Thoracic aorta (tissue), 2 donors: Measurements from ENCODE around the gene NIPBL. TPM values are rescaled to one million over a fixed set of nuclear protein-coding genes. Genes with fewer than 3 reads are reported as not detected.
"Not testable (repeated sequence)": the region's sequence is repeated elsewhere in the genome, so short reads cannot be mapped to it uniquely, and the experiment has no call there.

ENCODE experiments used
- ATAC-seq: fragments of 150-250 bp; one replicate; pipeline ENCODE4 v1.8.0; 2017; ENCODE audit warnings: low read depth; ENCODE audit not compliant: insufficient number of reproducible peaks, low FRiP score
- DNase-seq: peaks from one replicate; pipeline ENCODE4 v3.0.0-alpha.2; 2020; ENCODE audit warnings: low spot score
- H3K27ac ChIP-seq, 2 donors: fragments of 200-600 bp; sonication (generic); 1 replicate in 1 of 2; 2 replicates in 1 of 2; pipeline ENCODE4 v1.5.1; 2016; ENCODE audit warnings: mild to moderate bottlenecking in 2 of 2, moderate library complexity in 2 of 2
- H3K27me3 ChIP-seq: fragments of 200-600 bp; sonication (generic); replicated peaks from 2 replicates; pipeline ENCODE4 v1.6.0; 2016; ENCODE audit warnings: mild to moderate bottlenecking; ENCODE audit not compliant: insufficient read depth
- H3K36me3 ChIP-seq: fragments of 200-600 bp; sonication (generic); one replicate; pipeline ENCODE4 v1.5.1; 2016
- H3K4me1 ChIP-seq, 2 donors: fragments of 200-600 bp; sonication (generic); 1 replicate in 1 of 2; 2 replicates in 1 of 2; pipeline versions ENCODE4 v1.5.1 to v1.6.0; 2016; ENCODE audit warnings: low read depth in 2 of 2, mild to moderate bottlenecking in 1 of 2; ENCODE audit not compliant: control insufficient read depth in 1 of 2
- H3K4me3 ChIP-seq: fragments of 200-600 bp; sonication (generic); 2 replicates; pipeline ENCODE4 v1.5.1; 2016; ENCODE audit warnings: mild to moderate bottlenecking
- H3K9me3 ChIP-seq: fragments of 200-600 bp; sonication (generic); 2 replicates; pipeline ENCODE4 v1.5.1; 2016
- CTCF ChIP-seq: fragments of 200-600 bp; sonication (generic); IDR thresholded peaks from one replicate; pipeline ENCODE4 v1.5.1; 2019; ENCODE audit warnings: antibody characterized with exemption
- total RNA-seq, 2 donors: library from RNA; depleted of rRNA; stranded (reverse); fragments of >200 nt; gene quantifications; one replicate each; pipeline versions ENCODE4 v1.1.0 to v1.2.3, GENCODE V29; 2016

Gene NIPBL
- total RNA-seq, 2 donors from 2014 or later: 38.6 to 50.8 TPM

DNA sequence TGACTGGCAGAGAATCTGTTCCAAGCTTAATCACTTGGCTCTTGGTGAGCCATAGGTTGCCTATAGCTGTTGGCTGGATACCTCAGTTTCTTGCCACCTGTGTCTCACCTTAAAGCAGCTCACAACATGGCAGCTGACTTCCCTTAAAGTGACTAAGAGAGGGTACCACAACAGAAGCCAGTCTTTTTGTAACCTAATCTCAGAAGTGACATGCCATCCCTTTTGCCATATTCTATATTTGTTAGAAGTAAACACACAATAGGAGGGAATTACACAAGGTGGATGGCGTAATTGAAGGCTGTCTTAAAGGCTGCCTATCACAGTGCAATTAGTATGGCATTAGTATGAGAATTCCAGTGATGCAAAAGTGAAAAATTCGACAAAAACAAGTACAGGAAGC lies 28.1 kb downstream of the NIPBL start:
- TF ChIP-seq CTCF: no peak
- Histone ChIP-seq H3K4me3 (no peak overlapping the region), H3K4me1 (peaks cover 31 to 35% of the 10 kb centered on the region in 2 donors), H3K36me3 (no peaks in the 10 kb centered on the region), H3K9me3 (no peaks in the 10 kb centered on the region), H3K27me3 (no peaks in the 10 kb centered on the region), H3K27ac (no peak overlapping the region)
- ATAC-seq (no peak), DNase-seq (no peak)

- Histone ChIP-seq H3K36me3 (no peaks in the 10 kb centered on the region), H3K27me3 (no peaks in the 10 kb centered on the region), H3K27ac (no peak overlapping the region), H3K4me1 (peaks cover 27 to 42% of the 10 kb centered on the region in 2 donors), H3K4me3 (no peak overlapping the region), H3K9me3 (no peaks in the 10 kb centered on the region)
- no peak for TF ChIP-seq CTCF
- ATAC-seq (no peak), DNase-seq (no peak)
Observed at GRCh38 chr5:36908544-36909260, 32.1 kb downstream of the NIPBL start.

GRCh38 chr5:36915653-36916052 lies 39.1 kb downstream of the NIPBL start:
- ATAC-seq (no peak), DNase-seq (no peak)
- H3K4me1 ChIP-seq: peaks cover 12 to 35% of the 10 kb centered on the region in 2 donors
- no peak for TF ChIP-seq CTCF
- H3K4me3 ChIP-seq: no peak overlapping the region
- no peaks in the 10 kb centered on the region for H3K9me3 ChIP-seq
- H3K27ac ChIP-seq: no peak overlapping the region
- no peaks in the 10 kb centered on the region for H3K36me3 ChIP-seq
- no peaks in the 10 kb centered on the region for H3K27me3 ChIP-seq

DNA sequence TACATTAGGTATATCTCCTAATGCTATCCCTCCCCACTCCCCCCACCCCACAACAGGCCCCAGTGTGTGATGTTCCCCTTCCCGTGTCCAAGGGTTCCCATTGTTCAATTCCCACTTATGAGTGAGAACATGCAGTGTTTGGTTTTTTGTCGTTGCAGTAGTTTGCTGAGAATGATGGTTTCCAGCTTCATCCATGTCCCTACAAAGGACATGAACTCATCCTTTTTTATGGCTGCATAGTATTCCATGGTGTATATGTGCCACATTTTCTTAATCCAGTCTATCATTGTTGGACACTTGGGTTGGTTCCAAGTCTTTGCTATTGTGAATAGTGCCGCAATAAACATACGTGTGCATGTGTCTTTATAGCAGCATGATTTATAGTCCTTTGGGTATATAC lies 40.0 kb downstream of the NIPBL start:
- H3K27me3 ChIP-seq, H3K27ac ChIP-seq, H3K9me3 ChIP-seq, H3K36me3 ChIP-seq, DNase-seq, H3K4me3 ChIP-seq, ATAC-seq: not testable (repeated sequence)
- peaks cover 12 to 36% of the 10 kb centered on the region in 2 donors for H3K4me1 ChIP-seq

DNA sequence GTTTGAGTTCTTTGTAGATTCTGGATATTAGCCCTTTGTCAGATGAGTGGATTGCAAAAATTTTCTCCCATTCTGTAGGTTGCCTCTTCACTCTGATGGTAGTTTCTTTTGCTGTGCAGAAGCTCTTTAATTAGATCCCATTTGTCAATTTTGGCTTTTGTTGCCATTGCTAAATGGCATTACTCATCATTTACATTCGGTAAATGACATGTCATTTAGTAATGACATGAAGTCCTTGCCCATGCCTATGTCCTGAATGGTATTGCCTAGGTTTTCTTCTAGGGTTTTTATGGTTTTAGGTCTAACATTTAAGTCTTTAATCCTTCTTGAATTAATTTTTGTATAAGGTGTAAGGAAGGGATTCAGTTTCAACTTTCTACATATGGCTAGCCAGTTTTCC lies 40.8 kb downstream of the NIPBL start:
- H3K27ac ChIP-seq, H3K9me3 ChIP-seq, DNase-seq, H3K36me3 ChIP-seq, ATAC-seq, H3K4me3 ChIP-seq, H3K27me3 ChIP-seq: not testable (repeated sequence)
- H3K4me1 ChIP-seq: peaks cover 12 to 31% of the 10 kb centered on the region in 2 donors

- no peak for DNase-seq
- no peaks in the 10 kb centered on the region for H3K27me3 ChIP-seq
- H3K36me3 ChIP-seq: no peaks in the 10 kb centered on the region
- H3K4me1 ChIP-seq: peaks cover 12 to 31% of the 10 kb centered on the region in 2 donors
- no peak overlapping the region for H3K27ac ChIP-seq
- no peak for ATAC-seq
- TF ChIP-seq CTCF: no peak
- no peak overlapping the region for H3K4me3 ChIP-seq
- no peaks in the 10 kb centered on the region for H3K9me3 ChIP-seq
Observed at GRCh38 chr5:36919238-36919637, 42.7 kb downstream of the NIPBL start.
